Measurements from ENCODE around the gene DQX1.

DQX1 gene

DNA sequence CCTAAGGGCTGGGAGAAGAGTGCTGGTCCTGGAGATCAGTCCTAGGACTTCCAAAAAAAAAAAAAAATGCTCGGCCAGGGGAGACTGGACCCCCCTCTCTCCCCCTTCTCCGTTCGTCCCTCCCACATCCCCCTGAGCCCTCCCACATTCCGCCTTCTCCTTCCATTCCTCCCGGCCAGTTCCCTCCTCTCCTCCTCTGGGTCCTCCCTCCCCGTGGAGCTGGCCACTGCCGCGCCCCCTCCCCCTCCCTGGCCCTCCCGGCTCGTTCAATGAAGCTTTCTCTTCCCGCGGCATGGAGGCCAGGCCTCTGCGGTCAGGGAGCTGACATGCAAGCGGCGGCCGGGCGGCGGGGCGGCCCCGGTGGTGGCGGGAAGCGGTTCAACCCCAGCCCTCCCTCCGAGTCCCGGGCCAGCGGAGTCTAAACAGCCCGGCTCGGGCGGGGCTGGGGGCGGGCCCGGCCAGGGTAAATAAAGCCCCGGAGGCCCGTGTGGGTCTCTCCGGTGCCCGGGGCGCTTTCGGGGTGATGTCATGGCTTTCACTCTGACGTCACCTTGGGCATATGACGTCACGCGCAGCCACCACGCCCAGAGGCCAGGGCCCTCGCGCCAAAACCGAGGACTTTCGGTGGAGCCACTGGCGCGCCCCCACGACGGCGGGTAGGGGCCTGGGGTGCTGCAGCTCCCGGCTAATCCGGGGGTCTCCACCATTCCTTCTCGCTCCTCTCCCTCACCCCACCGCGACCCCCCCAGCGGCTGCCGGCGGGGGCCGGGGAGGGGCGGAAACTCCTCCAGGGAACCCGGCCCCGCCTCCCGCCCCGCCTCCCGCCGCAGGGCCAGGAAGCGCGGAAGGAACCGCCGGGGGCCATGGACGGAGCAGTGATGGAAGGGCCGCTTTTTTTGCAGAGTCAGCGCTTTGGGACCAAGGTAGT is 28.1 kb upstream of the DQX1 start, which contains the start of the genes DOK1 and LOXL3:
Gene DOK1, plus strand, starts transcription at position 829 of the 928 bp plus-strand sequence. Its CDS starts 35 bp downstream, at position 864.
Gene LOXL3, minus strand, starts transcription at position 51 of the 928 bp plus-strand sequence. CDS start 1,308 bp downstream, outside the sequence.
- DNase-seq, result peak; percentile 77

DNA sequence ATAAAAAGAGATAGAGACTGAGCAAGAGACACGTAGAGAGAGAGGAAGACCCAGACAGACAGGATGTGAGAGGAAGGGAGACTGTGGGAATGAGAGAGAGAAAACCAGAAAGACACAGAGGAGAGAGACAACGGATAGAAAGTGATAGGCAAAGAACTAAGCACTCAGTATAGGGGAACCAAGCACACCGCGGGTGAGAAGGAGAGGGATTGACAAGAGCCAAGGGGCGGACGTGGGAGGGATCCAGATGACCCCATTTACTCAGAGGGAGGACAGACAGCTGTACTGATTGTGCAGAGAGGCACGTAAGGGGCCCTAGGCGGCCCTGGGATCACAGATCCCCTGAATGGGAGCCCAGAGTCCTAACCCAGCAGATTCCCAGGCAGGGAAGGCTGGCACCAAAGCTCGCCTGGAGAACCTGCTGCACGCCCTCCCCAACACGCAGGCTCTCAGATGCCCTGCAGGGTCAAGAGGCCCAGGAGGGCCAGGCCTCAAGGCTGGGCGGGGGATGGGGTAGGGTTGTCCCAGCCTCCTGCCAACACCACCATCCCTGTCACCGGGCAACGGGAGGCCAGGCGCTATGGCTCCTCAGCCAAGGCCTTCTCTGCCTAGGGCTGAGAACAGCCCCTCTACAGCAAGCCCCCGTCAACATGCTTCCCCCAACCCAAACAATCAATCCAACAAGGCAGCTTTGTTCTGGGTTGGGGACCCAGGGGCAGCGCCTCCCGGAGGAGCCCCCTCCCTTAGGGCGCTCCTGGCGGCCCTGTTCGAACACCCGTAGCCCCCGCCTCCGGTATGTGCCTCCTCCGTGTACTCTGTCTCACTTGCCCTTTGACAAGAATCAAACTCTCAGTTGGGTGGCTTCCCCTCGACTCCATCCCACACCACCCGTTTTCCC is 27.1 kb upstream of the DQX1 start:
- DNase-seq, result no peak

DNA sequence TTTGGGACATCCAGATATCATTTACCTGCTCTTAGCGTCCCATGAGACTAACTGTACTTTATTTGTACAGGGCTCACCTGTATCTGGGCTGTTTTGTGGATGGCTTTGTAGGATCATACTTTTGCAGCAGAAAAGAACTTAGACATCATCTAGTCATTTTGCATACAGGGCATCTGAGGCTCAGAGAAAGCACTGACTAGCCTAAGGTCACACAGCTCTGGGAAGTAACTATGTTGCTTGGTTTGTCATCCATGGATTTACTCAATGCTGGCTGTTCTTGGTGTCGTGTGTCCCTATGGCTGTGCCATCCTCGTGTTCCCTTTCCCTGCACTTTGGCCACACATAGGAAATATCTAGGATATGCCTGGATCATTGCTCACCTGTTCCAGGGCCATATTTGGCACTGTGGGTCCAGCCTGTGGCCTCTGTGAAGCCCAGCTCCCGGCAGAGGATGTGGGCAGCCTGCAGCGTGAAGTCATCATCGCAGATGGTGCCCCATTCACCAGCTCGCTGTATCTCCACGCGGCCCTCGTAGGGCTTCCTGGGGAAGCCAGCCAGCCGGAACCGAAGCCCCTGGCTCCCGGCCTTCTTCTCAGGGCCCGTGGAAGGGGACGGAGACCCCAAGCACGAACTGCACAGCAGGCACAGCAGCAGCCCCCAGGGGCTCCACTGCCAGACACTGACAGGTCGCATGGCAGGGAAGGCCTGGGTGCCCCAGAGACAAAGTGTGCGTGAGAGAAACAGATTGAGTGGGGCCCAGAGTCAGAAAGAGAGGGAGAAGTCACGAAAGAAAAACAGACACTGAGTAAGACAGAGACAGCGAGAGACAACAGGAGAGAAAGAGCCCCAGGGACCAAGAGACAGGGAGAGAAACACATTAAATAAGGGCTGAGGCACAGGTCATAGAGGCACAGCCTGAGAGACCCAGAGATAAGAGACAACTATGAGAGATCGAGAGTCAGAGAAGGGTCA is 26.2 kb upstream of the DQX1 start:
- DNase-seq, result no peak

DNA sequence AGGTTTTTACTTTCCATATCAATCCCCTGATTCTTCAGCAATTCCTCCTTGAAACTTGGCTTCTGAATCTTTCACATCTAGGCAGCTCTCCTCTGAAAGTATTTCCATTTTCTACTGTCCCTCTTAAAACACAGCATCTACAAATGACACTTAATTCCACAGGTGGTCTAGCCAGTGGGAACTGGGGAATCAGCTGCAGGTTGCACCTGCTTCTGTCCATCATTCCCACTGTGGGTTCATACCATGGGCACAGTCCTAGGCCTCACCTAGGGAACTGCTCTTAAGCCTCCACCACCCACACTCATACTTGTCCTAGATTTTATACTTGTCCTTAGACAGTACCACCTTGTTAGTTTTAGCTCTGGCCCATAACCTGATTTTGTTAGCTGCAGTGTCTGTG is 25.5 kb upstream of the DQX1 start:
- no peak for DNase-seq

DNA sequence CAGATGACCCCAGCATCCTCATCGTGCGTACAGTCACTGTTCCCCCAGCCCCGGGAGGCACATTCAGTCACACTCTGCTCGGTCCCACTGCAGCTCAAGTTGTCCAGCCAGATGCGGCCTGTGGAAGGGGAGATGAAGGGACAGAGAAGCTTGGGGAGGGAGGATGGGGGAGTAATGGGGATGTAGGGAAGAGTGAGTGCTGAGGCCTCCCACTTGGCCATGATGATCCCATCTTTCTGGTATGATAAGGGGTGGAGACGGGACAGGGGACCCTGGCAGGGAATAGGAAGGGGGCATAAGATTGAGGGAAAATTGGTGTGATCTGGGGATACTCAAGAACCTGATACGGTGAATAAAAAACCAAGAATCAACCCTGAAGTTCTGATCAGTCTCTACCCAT is 24.2 kb upstream of the DQX1 start:
- no peak for DNase-seq

DNA sequence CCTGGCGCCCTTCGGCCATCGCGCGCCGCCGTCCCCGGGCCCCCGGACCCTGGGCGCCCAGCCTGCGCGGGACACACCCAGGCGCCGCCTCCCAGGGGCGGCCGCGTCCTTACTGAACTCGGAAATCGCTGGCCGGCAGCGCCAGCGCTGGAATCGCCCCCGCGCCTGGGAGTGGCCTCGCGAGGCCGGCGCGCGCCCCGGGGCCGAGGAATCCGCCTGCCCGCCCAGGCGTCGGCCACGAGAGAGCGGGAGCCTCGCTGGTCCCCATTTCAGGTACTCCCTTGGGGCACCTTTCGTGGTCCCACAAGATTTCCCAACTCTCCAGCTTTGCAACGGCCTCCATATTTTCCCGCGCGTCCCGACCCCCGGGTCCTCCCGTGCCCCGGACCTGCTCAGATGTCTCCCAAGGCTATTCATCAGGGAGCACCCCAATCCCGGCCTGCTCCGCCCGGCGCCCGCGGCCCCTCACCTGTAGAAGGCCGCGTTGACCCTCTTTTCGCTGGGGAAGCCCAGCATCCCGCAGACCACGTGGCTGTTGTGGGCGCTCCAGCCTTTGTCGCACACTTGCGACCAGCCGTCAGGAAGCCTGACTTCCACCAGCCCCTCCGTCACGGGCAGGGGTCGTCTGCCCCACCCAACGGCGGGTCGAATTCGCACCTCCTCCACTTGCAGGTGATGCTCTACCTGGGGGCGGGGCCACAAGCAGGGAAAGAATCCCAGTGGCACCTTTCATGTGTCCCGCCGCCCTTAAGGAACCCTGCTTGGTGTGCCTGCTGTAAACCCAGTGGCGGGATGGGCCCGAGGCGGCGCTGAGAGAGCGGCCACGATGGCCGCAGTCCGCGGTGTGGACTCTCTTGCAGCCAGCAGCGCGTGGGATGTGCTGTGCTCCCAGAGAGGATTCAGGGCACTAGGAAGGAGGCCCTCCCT is 23.1 kb upstream of the DQX1 start:
- no peak for DNase-seq

DNA sequence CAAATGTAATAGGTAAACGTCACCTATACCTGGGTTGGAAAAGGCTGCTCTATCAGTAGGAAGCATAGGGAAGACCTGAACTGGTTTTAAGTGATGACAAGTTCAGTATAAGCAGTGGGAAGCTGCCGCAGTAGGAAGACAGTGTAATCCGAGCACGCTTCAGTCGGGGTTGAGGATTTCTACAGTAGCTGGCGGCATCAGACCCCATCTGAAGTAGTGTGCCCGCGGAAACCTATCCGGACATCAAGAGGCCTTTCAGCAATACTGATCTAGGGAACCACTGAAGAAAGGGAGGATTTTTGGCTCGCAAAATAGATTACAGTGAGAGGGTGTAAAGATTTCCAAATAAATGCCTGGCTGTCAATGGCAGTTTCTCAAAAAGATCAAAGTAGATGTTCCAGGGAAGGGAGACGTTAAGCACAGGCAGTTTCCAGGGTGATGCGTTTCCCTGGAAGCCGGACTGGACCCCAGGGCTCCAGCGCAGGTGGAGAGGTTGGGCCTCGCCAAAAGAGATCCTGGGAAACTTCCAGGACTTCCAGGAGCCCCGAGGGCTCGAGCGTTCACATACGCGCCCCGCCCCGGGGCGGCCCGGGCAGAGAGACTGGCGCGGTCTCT is 22.4 kb upstream of the DQX1 start:
- no peak for DNase-seq

DNA sequence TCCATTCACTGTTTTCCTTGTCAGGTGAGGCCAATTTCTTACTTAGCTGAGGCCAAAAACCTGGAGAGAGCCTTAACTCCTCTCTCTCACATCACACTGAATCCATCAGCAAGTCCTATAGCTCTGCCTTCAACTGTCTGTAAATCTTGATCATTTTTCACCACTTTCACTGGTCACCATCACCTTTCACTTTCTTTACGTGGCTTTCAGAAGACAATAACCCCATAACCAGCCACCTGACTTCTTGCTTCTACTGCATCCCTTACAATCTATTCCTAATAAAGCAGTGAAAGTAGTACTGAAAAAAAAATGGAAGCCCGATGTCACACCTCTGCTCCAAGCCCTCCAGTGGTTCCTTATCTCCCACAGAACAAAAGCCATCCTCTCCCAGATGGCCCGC is 20.0 kb upstream of the DQX1 start:
- DNase-seq, result no peak

DNA sequence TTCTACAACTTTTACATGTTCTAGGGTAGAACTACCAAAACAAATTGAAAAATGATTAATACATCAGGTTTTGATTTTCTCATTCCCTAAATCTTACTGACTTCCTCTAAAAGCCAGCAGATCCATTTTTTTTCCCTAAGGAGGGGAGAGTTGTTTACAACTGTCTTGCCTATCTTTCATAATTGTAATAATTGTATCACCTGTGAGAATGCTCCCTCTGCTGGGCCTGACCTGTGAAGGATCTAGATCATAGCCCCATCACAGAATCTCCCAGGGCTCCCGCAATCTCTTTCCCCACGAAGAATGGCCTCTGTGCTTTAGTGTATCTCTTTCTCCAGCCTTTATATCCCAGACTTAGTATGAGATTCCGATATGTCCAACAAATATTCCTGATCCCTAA is 18.6 kb upstream of the DQX1 start:
- no peak for DNase-seq

DNA sequence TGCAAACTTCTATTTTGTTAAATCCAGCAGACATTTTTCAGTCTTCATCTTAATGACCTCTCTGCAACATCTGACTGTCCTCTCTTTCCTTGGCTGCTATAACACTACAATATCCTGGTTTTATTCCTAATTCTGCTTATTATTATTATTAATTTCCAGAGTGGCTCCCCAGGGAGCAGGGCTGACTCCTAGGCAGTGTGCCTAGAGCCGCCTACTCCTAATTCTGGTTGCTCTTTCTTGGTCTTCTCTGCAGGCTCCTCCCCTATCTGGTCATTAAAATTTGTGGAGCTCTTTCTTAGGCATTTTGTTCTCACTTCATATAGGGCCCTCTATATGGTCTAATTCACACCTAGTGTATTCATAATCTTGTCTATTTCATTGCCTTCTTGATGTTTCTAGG is 16.9 kb upstream of the DQX1 start:
- no peak for DNase-seq

DNA sequence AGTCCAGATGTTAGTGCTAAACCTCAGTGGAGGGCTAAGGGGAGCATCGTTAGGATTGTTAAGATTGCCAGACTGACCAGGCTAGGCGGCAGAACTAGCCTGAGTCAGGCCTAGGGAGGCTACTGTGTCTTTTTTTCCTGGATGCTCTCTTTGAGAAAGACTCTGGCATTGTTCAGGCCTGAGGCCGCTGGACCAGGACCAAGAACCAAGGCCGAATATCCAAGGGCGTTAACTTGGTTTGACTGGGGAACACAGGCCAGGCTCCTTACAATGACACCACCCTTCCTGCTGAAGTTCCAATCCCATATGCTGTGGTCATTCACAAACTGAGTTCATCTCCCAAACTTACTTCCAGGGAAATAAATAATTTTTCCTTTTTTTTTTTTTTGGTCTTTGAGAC is 14.3 kb upstream of the DQX1 start:
- DNase-seq, result no peak

DNA sequence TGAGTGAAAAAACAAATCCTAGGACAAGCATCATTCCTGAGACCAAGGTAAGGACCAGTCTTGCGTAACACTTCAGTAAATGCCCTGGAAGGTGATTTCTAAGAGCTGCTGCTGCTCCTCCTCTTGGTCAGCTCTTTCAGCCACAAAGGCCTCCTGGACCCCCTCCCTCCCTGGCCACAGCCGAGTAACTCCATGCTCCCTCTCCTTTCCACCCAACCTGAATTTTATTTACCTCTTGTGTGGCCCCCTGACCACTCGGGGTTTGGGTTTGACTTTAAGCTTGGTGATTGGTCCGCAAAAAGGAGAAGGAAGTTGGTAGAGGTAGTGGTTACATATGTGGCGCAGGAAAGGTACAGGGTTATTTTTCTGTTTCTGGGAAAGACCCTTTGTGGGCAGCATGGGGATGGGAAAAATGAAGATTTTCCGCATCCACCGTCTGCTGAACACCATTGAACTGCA is 12.9 kb upstream of the DQX1 start:
- DNase-seq, result no peak

DNA sequence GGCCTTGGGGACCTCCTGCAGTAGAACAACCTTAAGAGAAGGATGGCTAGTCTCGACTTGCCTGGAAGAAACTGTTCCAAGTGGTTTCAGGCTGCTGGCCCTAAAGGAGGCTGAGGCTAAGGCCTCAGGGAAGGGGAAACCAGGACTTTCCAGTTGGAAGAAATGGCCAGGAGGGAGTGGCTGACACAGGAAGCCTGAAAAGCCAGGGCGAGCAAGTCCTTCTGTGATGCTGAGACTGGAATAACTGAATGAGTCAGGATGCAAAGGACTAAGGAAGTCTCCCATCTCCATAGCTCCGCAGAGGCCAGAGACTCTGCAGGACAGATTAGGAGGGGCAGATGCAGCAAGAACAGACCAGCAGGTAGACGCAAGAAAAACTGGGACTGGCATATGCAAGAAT is 11.1 kb upstream of the DQX1 start:
- no peak for DNase-seq

DNA sequence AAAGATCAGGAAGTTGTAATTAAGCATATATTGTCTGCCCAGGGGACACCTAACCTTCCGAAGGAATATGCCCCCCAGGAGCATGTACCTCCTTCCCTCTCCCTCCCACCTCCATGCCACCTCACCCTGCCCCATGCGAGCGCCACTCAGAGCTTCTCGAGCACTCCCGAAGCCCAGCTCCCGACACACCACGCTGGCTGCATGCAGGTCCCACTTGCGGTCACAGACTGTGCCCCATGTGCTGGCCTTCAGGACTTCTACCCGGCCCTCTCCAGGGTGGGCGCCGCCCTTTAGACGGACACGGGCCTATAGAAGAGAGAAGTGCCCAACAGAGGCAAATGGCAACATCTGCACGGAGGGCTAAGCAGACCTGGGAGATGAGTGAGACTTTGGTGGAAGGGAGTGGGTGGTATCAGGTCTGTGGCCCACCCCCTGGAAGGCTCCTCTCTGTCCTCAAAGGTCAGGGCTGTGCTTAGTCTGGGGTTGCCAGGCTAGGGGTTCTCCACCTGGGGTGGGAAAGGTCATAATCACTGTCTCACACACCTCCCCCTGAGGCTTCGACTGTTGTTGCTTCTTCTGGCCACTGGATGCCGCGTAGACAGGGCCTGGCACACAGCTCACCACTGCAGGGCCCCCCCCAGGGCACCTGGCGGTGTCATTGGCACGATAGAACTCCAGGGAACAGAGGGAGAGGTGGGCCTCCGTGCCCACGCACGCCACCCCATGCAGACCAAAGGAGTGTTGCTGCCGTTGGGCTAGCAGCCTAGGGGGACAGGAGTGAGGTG is 10.3 kb upstream of the DQX1 start:
- no peak for DNase-seq

DNA sequence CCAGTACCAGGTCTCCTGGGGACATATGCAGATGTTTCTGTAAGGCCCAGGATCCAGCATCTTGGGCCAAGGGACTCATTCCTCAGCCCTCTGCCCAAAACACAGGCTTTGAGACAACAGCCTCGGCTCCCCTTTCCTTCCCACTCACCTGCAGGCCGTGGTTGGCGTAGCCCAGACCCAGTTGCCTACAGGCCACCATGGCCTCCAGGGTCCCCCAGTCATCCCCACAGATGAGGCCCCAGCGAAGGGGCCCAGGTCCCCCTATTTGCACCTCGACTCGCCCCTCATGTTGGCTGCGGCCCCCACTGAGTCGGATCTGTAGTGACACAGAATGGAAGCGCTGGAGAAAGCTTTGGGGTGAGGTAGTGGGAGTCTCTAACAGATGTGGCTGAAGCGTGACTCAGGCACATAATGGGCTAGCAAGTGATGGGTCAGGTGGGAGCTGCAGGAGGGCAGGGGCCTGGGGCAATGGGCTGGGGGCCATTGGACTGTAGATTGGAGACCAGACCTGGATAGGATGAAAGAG is 9.5 kb upstream of the DQX1 start:
- no peak for DNase-seq

DNA sequence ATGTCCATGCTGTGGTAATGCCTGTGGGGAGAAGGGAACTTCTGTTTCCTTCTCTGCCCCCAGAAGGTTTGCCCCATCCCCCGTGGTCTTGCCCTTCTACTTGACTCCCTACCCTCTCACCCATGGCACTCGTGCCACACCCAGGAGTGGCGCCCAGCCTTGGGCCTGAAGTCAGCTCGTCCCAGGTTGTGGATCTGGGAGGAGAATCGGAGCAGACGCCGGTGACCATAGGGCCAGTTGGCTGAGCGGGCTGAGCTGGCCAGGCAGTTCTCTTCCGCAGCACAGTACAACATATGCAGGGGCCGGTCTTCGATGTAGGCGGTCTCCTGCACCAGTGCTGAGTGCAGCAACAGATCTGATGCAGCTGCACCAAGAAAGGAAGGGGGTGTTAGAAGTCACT is 8.4 kb upstream of the DQX1 start:
- no peak for DNase-seq

DNA sequence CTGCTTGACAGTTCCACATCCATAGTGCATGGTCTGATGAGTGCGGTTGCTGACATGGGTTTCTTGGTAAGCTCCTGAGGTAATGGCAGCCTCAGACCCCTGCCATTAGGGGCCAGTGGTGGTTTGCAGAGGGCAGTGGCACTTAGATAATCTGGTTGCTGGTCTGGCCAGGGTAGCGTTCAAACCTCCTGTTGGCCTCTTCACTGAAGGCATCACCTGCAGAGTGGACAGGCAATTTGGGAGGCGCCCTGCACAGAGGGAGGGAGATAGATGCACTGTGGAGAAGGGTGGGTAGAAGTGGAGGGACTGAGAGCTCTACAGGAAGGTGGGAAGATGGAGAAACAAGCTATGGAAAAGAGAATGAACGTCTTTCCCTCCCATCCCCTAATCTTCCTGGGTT is 7.4 kb upstream of the DQX1 start:
- DNase-seq, result no peak

DNA sequence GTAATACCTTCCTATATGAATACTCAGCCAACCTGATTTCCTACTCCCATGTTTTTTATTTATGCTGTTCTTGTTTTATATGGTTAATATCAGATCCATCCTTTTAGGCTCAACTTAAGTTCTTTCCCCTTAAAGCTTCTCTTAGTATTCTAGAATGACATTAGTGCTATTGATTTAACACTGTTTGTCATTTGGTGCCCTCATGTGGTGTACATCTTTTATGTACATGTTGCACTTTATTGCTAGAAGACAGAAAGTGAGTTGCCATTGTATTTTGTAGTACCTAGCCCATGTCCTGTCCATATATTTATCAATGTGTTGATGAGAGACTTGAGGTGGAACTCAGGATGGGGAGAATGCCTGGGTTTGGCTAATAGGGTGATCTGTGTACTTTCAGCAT is 6.2 kb upstream of the DQX1 start:
- no peak for DNase-seq

DNA sequence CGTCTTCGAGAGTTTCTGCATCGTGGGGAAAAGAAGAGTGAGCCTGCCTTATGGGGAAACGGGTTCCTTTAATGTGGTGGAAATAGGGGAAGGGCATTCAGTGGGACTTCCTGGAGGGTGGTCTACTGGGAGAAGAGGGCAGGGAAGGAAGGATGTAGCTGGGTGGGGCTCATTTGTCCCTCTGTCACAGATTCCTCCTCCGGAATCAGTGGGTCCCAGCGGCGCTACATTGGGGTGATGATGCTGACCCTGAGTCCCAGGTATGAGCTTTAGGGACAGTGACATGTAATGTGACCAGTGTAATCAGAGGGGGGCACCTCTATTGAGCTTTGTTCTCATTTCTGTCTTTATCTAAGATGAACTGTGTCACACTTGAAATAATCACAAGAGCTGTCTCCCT is 5.6 kb upstream of the DQX1 start:
- no peak for DNase-seq

Data from activated gamma-delta T cell treated with Interleukin-2 at 50 U/mL for 16 hours (primary cell).